22Rv1 (cell line): Measurements from ENCODE around the gene TMPRSS11D.

Source experiments
- ZFX ChIP-seq: fragments of 450-650 bp; IDR thresholded peaks from 2 replicates; pipeline ENCODE4 v1.6.1; 2017; ENCODE audit warnings: antibody characterized with exemption, borderline replicate concordance
- TF ChIP-seq, protein P1 (sequence below): fragments of 450-650 bp; IDR thresholded peaks from 2 replicates; pipeline ENCODE4 v1.5.1; 2017; ENCODE audit warnings: mild to moderate bottlenecking

GRCh38 chr4:67885762-67886161 lies 2.0 kb upstream of the TMPRSS11D start:
- no peak for TF ChIP-seq ZFX
- TF ChIP-seq, protein P1, sequence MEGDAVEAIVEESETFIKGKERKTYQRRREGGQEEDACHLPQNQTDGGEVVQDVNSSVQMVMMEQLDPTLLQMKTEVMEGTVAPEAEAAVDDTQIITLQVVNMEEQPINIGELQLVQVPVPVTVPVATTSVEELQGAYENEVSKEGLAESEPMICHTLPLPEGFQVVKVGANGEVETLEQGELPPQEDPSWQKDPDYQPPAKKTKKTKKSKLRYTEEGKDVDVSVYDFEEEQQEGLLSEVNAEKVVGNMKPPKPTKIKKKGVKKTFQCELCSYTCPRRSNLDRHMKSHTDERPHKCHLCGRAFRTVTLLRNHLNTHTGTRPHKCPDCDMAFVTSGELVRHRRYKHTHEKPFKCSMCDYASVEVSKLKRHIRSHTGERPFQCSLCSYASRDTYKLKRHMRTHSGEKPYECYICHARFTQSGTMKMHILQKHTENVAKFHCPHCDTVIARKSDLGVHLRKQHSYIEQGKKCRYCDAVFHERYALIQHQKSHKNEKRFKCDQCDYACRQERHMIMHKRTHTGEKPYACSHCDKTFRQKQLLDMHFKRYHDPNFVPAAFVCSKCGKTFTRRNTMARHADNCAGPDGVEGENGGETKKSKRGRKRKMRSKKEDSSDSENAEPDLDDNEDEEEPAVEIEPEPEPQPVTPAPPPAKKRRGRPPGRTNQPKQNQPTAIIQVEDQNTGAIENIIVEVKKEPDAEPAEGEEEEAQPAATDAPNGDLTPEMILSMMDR, result no peak
